HCT116 (cell line): Measurements from ENCODE around the gene MKNK1.

Source experiments
- CTCF ChIP-seq, 3 experiments: fragments of 200-600 bp in 1 of 3; sonication (generic) in 1 of 3; IDR thresholded peaks in 2 of 3; conservative IDR thresholded peaks in 1 of 3; 2 replicates each; pipeline ENCODE4 v1.5.1; 2012 to 2017; ENCODE audit warnings: low read depth in 2 of 3, low read length in 2 of 3, antibody characterized with exemption in 1 of 3, borderline replicate concordance in 1 of 3, control low read depth in 1 of 3, mild to moderate bottlenecking in 1 of 3, mixed read lengths in 1 of 3, mixed run types in 1 of 3, moderate library complexity in 1 of 3; ENCODE audit not compliant: insufficient read depth in 1 of 3
- EGR1 ChIP-seq: IDR thresholded peaks from 2 replicates; pipeline ENCODE4 v1.6.1; 2012; ENCODE audit warnings: low read depth
- EZH2 ChIP-seq: fragments of 200-600 bp; sonication (generic); IDR thresholded peaks from 2 replicates; pipeline ENCODE4 v1.6.1; 2017; ENCODE audit warnings: antibody characterized with exemption, mixed run types
- MAX ChIP-seq: IDR thresholded peaks from 2 replicates; pipeline ENCODE4 v1.6.1; 2012
- POLR2A ChIP-seq: IDR thresholded peaks from 2 replicates; pipeline ENCODE4 v1.7.0; 2011; ENCODE audit warnings: borderline replicate concordance; ENCODE audit not compliant: insufficient read depth, insufficient read length; ENCODE audit errors: extremely low read depth
- POLR2AphosphoS5 ChIP-seq: IDR thresholded peaks from 2 replicates; pipeline ENCODE4 v1.6.1; 2011; ENCODE audit warnings: mild to moderate bottlenecking, low read depth, low read length, moderate library complexity
- SRF ChIP-seq: IDR thresholded peaks from 2 replicates; pipeline ENCODE4 v1.6.1; 2012; ENCODE audit warnings: low read depth
- TCF7L2 ChIP-seq: IDR thresholded peaks from 2 replicates; pipeline ENCODE4 v1.7.0; 2011; ENCODE audit warnings: borderline replicate concordance, inconsistent platforms; ENCODE audit not compliant: insufficient read depth, insufficient read length; ENCODE audit errors: extremely low read depth

GRCh38 chr1:46630719-46631118 is 26.7 kb upstream of the MKNK1 start:
- no peak for TF ChIP-seq CTCF (IDR thresholded peaks at IDR 0.05 in 2 of 3, conservative IDR thresholded peaks at IDR 0.05 in 1 of 3; ENCODE audit: borderline replicate concordance in 1 of 3, insufficient read depth in 1 of 3, low read depth in 2 of 3, low read length in 2 of 3)
- TF ChIP-seq EGR1 = no peak
- TF ChIP-seq SRF = no peak
- no peak for TF ChIP-seq EZH2
- no peak for TF ChIP-seq MAX
- no peak for TF ChIP-seq TCF7L2
- TF ChIP-seq POLR2A = no peak
- no peak for TF ChIP-seq POLR2AphosphoS5
